Naive B cell (primary cell): ENCODE data around the gene RANGAP1. TPM values are rescaled to one million over a fixed set of nuclear protein-coding genes. Genes with fewer than 3 reads are reported as not detected.
"Not testable (repeated sequence)": the region's sequence is repeated elsewhere in the genome, so short reads cannot be mapped to it uniquely, and the experiment has no call there.

Source experiments
- ATAC-seq, 2 donors: fragments of 150-1000 bp; cut with Tn5 transposase; 2 replicates each; pipeline ENCODE4 v1.10.0; 2021; ENCODE audit warnings: low read depth in 2 of 2, mild to moderate bottlenecking in 2 of 2, moderate library complexity in 2 of 2
- DNase-seq: peaks from one replicate; pipeline ENCODE4 v3.0.0; 2022
- H3K27ac Mint-ChIP-seq, 6 donors: one replicate each; pipeline ENCODE4 v1.8.0; 2020 to 2022; ENCODE audit warnings: mild to moderate bottlenecking in 6 of 6, mixed read lengths in 6 of 6, moderate library complexity in 5 of 6, inconsistent platforms in 2 of 6
- H3K27me3 Mint-ChIP-seq, 3 donors: one replicate each; pipeline ENCODE4 v1.8.0; 2021 to 2022; ENCODE audit warnings: mixed read lengths in 3 of 3, mild to moderate bottlenecking in 1 of 3
- H3K36me3 Mint-ChIP-seq, 2 donors: one replicate each; pipeline ENCODE4 v1.8.0; 2020 to 2022; ENCODE audit warnings: mixed read lengths in 2 of 2, inconsistent platforms in 1 of 2, mild to moderate bottlenecking in 1 of 2
- H3K4me1 Mint-ChIP-seq, 3 donors: one replicate each; pipeline ENCODE4 v1.8.0; 2020 to 2022; ENCODE audit warnings: mixed read lengths in 3 of 3, inconsistent platforms in 1 of 3, mild to moderate bottlenecking in 1 of 3, moderate library complexity in 1 of 3
- H3K4me3 Mint-ChIP-seq, 8 donors: one replicate each; pipeline ENCODE4 v1.8.0; 2020 to 2022; ENCODE audit warnings: mild to moderate bottlenecking in 8 of 8, mixed read lengths in 8 of 8, moderate library complexity in 8 of 8, inconsistent platforms in 2 of 8
- H3K9me3 Mint-ChIP-seq, 7 donors: one replicate each; pipeline ENCODE4 v1.8.0; 2020 to 2022; ENCODE audit warnings: mixed read lengths in 7 of 7, mild to moderate bottlenecking in 5 of 7, inconsistent platforms in 2 of 7, moderate library complexity in 1 of 7
- polyA plus RNA-seq, 6 donors: library from polyadenylated mRNA; unstranded; fragments of 300-500 nt; fragmentation: Illumina TruSeq; gene quantifications; one replicate each; pipeline ENCODE4 v1.2.3, GENCODE V29; 2021; ENCODE audit warnings: low read depth in 6 of 6

RANGAP1 gene
- polyA plus RNA-seq, 6 donors from 2014 or later, result 4.2 to 20.8 (median 11.8) TPM

DNA sequence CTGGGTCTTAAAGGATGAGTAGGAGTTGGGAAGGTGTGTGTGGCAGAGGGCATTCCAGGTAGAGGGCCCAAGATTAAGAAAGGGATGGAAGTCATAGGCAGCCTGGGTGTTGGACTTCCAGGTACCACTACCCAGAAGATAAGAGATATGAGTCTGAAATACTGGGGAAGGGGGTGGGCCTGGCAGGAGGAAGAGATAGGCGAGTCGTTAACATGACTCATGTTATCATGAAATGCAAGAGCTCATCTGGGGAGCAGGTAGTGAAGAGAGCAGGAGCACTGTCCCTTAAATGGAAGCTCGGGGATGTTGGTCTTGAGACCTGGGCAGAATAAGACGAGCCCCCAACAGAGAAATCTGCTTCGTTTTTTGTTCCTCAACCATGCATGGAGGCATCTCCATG lies 25.5 kb upstream of the RANGAP1 start:
- no peak overlapping the region for H3K4me3 Mint-ChIP-seq
- H3K27me3 Mint-ChIP-seq, result no peaks in the 10 kb centered on the region
- no peak for DNase-seq
- H3K4me1 Mint-ChIP-seq, result peaks cover 18 to 36% (median 36%) of the 10 kb centered on the region in 3 donors
- peak overlapping the region in 2 of 6 donors; percentile 29 to 59 for H3K27ac Mint-ChIP-seq
- no peaks in the 10 kb centered on the region for H3K36me3 Mint-ChIP-seq
- ATAC-seq, result no peak
- no peaks in the 10 kb centered on the region for H3K9me3 Mint-ChIP-seq

DNA sequence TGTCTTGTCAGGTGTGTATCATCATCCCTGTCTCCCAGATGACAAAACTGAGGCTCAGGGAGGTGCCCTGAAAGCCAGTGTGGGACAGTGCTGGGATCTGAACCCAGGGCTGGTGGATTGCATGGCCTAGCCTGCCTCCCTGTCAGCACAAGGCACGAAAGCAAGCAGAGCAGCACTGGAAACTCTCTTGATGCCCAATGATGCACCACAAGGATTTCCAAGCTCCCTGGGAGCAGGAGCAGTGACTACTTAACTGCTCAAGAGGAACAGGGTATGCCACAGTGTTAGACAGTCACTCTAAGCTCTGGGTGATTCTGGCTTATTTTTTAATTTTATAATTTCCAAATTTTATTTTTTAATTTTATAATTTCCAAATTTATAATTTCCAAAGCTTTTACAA lies 24.3 kb upstream of the RANGAP1 start:
- DNase-seq (no peak), ATAC-seq (no peak)
- Mint-ChIP-seq H3K27me3 (no peaks in the 10 kb centered on the region), H3K4me3 (no peak overlapping the region), H3K36me3 (no peaks in the 10 kb centered on the region), H3K27ac (no peak overlapping the region), H3K9me3 (no peaks in the 10 kb centered on the region), H3K4me1 (peaks cover 24 to 39% (median 38%) of the 10 kb centered on the region in 3 donors)

DNA sequence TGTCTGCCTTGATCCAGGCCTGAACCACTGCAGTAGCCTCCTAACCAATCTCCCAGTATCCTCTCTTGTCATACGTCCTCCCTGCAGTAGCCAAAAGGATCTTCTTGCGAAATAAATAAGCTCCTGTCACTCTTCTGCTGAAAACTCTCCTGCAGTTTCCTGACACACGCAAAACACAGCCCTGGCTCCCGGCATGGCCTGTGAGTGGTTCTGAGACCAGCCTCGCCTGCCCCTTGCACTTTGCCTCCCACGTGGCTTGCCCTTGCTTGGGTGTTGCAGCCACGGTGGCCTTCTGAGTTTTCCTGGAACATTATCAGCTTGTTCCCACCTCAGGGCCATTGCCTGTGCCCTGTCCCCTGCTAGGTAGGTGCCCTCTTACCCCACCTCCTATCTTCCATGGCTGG lies 22.6 kb upstream of the RANGAP1 start:
- Mint-ChIP-seq H3K36me3 (no peaks in the 10 kb centered on the region), H3K27ac (peak overlapping the region in 3 of 6 donors; percentile 51 to 73 (median 63)), H3K4me1 (peaks cover 30 to 48% (median 44%) of the 10 kb centered on the region in 3 donors), H3K4me3 (peak overlapping the region in 1 of 8 donors; percentile 74), H3K9me3 (no peaks in the 10 kb centered on the region), H3K27me3 (no peaks in the 10 kb centered on the region)
- no peak for DNase-seq
- no peak for ATAC-seq

DNA sequence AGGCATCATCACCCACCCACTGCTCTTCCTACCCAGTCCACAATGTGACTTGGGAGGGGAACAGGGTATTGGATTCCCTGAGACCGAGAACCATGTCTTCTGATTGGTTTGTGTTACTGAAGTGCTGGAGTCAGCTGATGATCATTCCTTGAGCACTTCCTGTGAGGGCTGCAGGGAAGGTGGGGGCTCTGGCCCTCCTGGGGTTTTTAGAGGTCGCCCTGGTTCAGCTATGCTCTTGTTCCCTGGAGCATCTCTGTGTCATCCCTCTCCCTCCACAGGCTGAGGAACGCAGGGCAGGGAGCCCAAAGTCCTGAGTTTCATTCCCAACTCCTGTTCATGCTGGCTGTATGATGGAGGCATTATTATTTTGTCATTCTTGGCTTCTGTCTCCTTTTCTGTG lies 22.1 kb upstream of the RANGAP1 start:
- DNase-seq (no peak), ATAC-seq (no peak)
- H3K9me3 Mint-ChIP-seq, result no peaks in the 10 kb centered on the region
- H3K4me3 Mint-ChIP-seq, result peak overlapping the region in 1 of 8 donors; percentile 47
- no peaks in the 10 kb centered on the region for H3K36me3 Mint-ChIP-seq
- H3K27me3 Mint-ChIP-seq, result no peaks in the 10 kb centered on the region
- H3K27ac Mint-ChIP-seq, result peak overlapping the region in 1 of 6 donors; percentile 34
- peaks cover 34 to 53% (median 48%) of the 10 kb centered on the region in 3 donors for H3K4me1 Mint-ChIP-seq

DNA sequence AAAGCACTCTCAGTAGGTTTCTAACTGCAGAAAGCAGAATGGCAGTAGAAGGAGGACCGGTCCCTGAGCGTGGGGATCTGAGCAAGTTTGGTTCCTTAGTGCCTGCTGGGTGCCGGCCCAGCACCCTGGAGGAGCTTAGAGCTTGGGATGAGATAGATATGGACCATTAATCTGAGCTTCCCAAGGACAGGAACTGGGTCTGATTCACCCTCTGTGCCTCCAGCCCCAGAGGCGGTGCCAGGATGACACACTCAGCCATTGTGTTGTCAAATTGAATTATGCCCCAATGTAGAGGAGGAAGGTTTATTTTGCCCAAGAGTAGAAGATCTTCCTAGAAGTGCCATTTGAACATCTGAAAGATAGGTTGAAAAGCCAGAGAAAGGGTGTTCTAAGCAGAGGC lies 19.7 kb upstream of the RANGAP1 start:
- Mint-ChIP-seq H3K36me3 (no peaks in the 10 kb centered on the region), H3K9me3 (no peaks in the 10 kb centered on the region), H3K4me1 (peaks cover 31 to 56% (median 52%) of the 10 kb centered on the region in 3 donors), H3K4me3 (peak overlapping the region in 2 of 8 donors; percentile 32 to 52), H3K27ac (peak overlapping the region in 5 of 6 donors; percentile 8 to 83 (median 42)), H3K27me3 (no peaks in the 10 kb centered on the region)
- DNase-seq, result no peak
- no peak for ATAC-seq

DNA sequence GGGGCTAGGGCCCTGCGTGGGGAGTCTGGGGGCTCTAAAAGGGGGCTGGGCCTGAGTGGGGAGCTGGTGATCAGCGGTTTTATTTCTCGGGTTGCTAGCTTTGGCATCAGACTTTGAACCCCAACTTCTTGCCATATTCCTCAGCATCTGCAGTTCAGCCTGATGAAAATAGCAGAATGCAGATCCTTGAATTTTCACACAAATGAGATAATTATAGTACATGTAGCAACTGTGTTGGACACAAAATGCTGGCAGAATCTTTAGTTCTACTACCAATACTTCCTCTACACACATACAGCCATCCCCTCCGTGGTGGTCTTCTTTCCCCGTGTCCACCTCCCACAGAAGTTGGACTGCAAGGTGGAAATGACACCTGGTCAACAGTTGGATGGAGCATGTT lies 16.8 kb upstream of the RANGAP1 start:
- no peak for ATAC-seq

DNA sequence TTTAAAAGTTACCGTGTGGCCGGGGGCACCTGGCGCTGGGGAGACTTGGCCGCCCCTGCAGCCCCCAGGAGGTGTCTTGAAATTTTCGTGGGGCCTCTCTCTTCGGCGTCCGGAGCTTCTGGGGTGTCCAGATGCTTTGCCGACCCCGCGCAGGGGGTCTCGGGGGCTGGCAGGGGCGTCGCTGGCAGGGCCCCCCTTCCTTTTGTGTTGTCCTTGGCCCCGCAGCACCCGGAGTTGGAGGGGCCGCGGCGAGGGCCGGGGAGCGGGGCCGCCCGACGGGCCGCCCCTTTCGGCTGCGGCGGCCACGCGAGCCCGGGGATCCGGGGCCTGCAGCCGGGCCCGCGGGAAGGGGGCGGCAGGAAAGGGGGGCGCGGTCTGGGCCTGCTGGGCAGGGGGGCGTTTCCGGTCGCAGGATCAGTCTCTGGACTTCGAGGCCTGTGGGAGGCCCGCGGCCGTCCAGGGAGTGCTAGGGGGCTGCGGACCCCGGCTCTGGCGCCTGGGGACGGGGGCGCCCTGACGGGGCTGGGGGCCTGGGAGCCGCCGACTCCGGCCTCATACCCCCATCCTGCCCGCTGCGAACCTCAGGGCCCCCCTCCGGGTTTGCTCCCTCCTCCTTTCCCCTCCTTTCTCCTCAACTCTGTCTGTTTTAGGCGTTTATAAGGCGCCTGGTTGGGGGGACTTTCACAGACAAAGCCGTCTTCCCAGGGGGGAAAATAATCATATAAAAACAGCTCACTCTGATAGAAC lies 16.2 kb upstream of the RANGAP1 start:
- ATAC-seq, result no peak
- DNase-seq, result peak; percentile 18
- H3K4me3 Mint-ChIP-seq, result peak overlapping the region; percentile 80 to 95 (median 84)
- no peaks in the 10 kb centered on the region for H3K36me3 Mint-ChIP-seq
- peaks cover 23 to 38% (median 34%) of the 10 kb centered on the region in 3 donors for H3K4me1 Mint-ChIP-seq
- no peaks in the 10 kb centered on the region for H3K27me3 Mint-ChIP-seq
- no peaks in the 10 kb centered on the region for H3K9me3 Mint-ChIP-seq
- H3K27ac Mint-ChIP-seq, result peak overlapping the region in 5 of 6 donors; percentile 33 to 98 (median 95)

More for the DNA sequence above, 16.8 kb upstream of the RANGAP1 start:
- H3K4me3 Mint-ChIP-seq, result peak overlapping the region; percentile 79 to 95 (median 84)
- no peaks in the 10 kb centered on the region for H3K9me3 Mint-ChIP-seq
- H3K27me3 Mint-ChIP-seq, result no peaks in the 10 kb centered on the region
- DNase-seq, result no peak
- H3K36me3 Mint-ChIP-seq, result no peaks in the 10 kb centered on the region
- H3K27ac Mint-ChIP-seq, result peak overlapping the region; percentile 33 to 98 (median 90)
- peaks cover 23 to 44% (median 40%) of the 10 kb centered on the region in 3 donors for H3K4me1 Mint-ChIP-seq

DNA sequence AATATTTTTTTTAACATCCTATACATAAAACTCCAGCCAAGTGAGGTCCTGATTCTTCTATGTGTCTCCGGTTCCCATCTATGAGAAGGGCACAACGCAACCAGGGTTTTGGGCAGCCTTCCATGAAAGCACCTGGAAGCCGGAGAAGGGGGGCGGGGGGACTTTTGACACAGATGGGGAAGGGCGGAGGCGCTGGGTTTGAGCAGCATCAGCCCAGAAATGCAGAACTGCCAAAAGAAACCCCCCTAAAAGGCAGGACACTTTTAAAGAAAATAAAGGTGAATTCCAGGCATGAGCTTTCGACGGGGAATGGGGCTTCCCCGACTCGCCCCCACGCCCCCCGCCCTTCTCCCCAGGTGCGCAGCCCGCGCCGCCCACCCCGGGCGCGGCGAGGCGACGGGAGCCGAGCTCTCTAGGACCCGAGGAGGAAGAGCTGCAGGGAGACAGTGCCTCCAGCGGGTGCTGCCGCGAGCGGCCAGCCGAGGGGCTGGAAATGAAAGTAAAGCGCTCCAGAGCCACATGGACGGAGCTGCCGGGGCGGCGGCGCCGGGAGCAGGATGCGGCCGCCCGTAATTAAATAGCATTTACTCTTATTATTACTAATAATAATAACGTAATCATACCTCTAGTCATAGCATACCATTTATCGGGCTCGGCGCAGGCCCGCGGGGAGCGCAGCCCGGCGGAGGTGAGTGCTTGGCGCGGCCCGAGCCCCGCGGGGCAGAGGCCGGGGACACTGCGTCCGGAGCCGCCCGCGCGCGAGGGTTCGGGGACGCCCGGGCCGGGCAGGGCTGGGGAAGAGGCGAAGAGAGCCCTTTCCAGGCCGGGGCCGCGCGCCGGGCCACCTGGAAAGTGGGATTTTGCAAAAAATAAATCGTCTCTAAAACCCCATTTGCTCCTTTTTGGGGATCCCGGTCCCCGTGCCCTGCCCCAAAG lies 15.4 kb upstream of the RANGAP1 start, which contains the start of gene ZC3H7B:
ZC3H7B (plus strand) TSS at position 441 of the 936 bp plus-strand sequence. CDS start 19,136 bp downstream, outside the sequence.
- Mint-ChIP-seq H3K9me3 (no peaks in the 10 kb centered on the region), H3K4me3 (peak within 1 kb of the TSS; percentile 81 to 95 (median 84)), H3K36me3 (no peaks in the 10 kb centered on the region), H3K4me1 (peaks cover 23 to 36% (median 33%) of the 10 kb centered on the region in 3 donors), H3K27ac (peak within 1 kb of the TSS; percentile 95 to 99 (median 98)), H3K27me3 (no peaks in the 10 kb centered on the region)
- DNase-seq (peak; percentile 88), ATAC-seq (peak; percentile 90)

DNA sequence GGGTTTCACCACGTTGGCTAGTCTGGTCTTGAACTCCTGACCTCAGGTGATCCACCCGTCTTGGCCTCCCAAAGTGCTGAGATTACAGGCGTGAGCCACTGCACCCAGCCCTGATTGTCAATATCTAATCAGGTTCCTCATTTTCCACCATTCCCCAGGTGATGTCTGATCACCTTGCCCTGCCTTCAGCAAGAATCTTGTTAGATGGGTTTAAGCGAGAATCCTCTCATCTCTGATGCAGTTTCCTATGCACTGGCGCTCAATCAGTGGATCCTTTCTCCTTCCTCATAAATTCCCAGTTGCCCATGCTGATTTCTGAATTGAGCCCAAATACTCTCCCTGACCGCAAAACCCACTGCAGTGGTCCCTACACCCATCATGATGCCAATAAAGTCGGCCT lies 14.7 kb upstream of the RANGAP1 start:
- no peak for DNase-seq
- H3K27ac Mint-ChIP-seq, result peak overlapping the region; percentile 95 to 99 (median 98)
- no peaks in the 10 kb centered on the region for H3K27me3 Mint-ChIP-seq
- no peak for ATAC-seq
- no peaks in the 10 kb centered on the region for H3K36me3 Mint-ChIP-seq
- H3K4me3 Mint-ChIP-seq, result peak overlapping the region; percentile 71 to 92 (median 84)
- H3K4me1 Mint-ChIP-seq, result peaks cover 20 to 32% (median 31%) of the 10 kb centered on the region in 3 donors
- H3K9me3 Mint-ChIP-seq, result no peaks in the 10 kb centered on the region

DNA sequence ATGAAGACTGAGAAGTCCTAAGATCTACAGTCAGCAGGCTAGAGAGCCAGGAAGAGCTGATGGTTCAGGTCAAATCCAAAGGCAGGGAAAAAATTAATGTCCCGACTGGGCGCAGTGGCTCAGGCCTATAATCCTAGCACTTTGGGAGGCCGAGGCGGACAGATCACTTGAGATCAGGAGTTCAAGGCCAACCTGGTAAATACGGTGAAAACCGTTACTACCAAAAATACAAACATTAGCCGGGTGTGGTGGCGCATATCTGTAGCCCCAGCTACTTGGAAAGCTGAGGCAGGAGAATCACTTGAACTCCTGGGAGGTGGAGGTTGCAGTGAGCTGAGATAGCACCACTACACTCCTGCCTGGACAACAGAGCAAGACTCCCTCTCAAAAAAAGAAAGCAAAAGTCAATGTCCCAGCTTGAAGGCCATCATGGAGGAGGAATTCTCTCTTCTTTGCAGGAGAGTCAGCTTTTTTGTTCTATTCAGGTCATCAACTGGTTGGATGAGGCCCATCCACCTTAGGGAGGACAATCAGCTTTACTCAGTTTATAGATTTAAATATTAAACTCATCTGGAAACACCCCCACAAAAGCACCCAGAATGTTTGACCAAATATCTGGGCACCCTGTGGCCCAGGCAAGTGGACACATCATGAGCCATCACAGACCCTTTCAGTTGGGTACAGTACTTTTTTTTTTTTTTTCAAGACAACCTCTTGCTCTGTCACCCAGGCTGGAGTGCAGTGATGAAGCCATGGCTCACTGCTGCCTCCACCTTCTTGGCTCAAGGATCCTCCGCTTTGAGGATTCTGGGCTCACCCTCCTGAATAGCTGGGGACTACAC lies 11.1 kb upstream of the RANGAP1 start:
- Mint-ChIP-seq H3K27ac (no peak overlapping the region), H3K9me3 (no peaks in the 10 kb centered on the region), H3K4me3 (peak overlapping the region in 1 of 8 donors; percentile 40), H3K36me3 (no peaks in the 10 kb centered on the region), H3K27me3 (no peaks in the 10 kb centered on the region), H3K4me1 (peaks cover 5 to 6% (median 6%) of the 10 kb centered on the region in 3 donors)
- no peak for ATAC-seq
- no peak for DNase-seq

DNA sequence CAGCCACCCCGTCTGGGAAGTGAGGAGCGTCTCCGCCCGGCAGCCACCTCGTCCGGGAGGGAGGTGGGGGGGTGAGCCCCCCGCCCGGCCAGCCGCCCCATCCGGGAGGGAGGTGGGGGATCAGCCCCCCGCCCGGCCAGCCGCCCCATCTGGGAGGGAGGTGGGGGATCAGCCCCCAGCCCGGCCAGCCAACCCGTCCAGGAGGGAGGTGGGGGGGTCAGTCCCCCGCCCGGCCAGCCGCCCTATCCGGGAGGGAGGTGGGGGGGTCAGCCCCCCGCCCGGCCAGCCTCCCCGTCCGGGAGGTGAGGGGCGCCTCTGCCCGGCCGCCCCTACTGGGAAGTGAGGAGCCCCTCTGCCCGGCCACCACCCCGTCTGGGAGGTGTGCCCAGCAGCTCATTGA lies 8.8 kb upstream of the RANGAP1 start:
- not testable (repeated sequence) for H3K9me3 Mint-ChIP-seq, ATAC-seq, H3K27me3 Mint-ChIP-seq, H3K27ac Mint-ChIP-seq, H3K4me3 Mint-ChIP-seq, H3K36me3 Mint-ChIP-seq, H3K4me1 Mint-ChIP-seq, DNase-seq

DNA sequence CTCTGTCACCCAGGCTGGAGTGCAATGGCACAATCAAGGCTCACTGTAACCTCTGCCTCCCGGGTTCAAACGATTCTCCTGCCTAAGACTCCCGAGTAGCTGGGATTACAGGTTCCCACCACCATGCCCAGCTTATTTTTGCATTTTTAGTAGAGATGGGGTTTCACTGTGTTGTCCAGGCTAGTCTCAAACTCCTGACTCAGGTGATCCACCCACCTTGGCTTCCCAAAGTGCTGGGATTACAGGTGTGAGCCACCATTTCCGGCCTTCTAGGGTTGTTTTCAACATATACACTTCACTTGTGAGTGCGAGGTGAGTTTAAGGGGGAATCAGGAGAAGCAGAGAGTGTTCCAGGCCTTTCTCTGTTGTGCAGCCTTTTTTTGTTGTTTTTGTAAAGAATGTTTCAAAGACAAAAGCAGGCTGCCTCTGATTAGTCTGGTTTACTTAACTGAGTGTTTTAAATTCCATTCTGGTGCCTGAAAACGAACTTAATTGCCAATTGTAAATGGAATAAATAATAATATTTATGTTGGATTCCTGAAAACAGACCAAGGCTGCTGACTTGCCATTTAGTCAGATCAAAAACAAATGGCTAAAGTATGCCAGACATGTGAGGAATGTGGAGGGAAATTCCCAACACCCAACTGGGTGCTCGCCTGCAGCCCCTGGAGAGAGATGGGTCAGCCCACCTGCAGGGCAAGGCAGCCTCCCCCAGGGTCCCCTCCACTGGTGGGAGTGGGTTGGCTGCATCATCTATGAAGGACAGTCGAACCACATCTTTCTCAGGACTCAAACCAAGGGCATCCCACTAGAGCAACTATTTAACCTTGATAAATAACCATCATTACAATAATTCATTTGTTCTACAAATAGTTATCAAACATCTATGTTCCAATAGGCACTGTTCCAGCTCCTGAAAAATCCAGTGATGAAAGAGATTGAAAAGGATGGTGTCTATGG lies 4.6 kb upstream of the RANGAP1 start:
- no peaks in the 10 kb centered on the region for H3K9me3 Mint-ChIP-seq
- peak overlapping the region in 2 of 6 donors; percentile 21 to 56 for H3K27ac Mint-ChIP-seq
- ATAC-seq (no peak), DNase-seq (no peak)
- H3K4me1 Mint-ChIP-seq, result peaks cover 5 to 16% (median 8%) of the 10 kb centered on the region in 3 donors
- no peak overlapping the region for H3K4me3 Mint-ChIP-seq
- no peaks in the 10 kb centered on the region for H3K36me3 Mint-ChIP-seq
- H3K27me3 Mint-ChIP-seq, result no peaks in the 10 kb centered on the region
